HepG2 (cell line): Measurements from ENCODE around the gene RABGAP1L. TPM values are rescaled to one million over a fixed set of nuclear protein-coding genes. Genes with fewer than 3 reads are reported as not detected.

Experiments
- ATF7 ChIP-seq, 2 experiments: fragments of 450-650 bp in 1 of 2; sonication (generic) in 1 of 2; formaldehyde crosslinking in 1 of 2; IDR thresholded peaks; 2 replicates each; pipeline versions ENCODE4 v1.4.0 to v1.6.1; 2016 to 2020; ENCODE audit warnings: antibody characterized with exemption in 1 of 2, mild to moderate bottlenecking in 1 of 2, missing genetic modification reagents in 1 of 2
- CEBPZ ChIP-seq: IDR thresholded peaks from 2 replicates; pipeline ENCODE4 v1.6.1; 2012; ENCODE audit warnings: low read length, improper control_type of control experiment
- FOXC1 ChIP-seq: sonication (generic); formaldehyde crosslinking; IDR thresholded peaks from 2 replicates; pipeline ENCODE4 v1.8.0; 2022; ENCODE audit warnings: mild to moderate bottlenecking, missing genetic modification reagents, borderline replicate concordance
- FOXO1 ChIP-seq: sonication (generic); formaldehyde crosslinking; IDR thresholded peaks from 2 replicates; pipeline ENCODE4 v1.4.0; 2020; ENCODE audit warnings: missing genetic modification reagents
- GPBP1L1 ChIP-seq: sonication (generic); formaldehyde crosslinking; IDR thresholded peaks from 2 replicates; pipeline ENCODE4 v1.5.0; 2020; ENCODE audit warnings: mild to moderate bottlenecking, missing genetic modification reagents
- LRRFIP1 ChIP-seq: sonication (generic); formaldehyde crosslinking; conservative IDR thresholded peaks from 2 replicates; pipeline ENCODE4 v1.4.0; 2020; ENCODE audit warnings: missing genetic modification reagents
- MATR3 ChIP-seq: sonication (generic); formaldehyde crosslinking; IDR thresholded peaks from 2 replicates; pipeline ENCODE4 v1.4.0; 2020; ENCODE audit warnings: missing genetic modification reagents
- MIXL1 ChIP-seq: IDR thresholded peaks from 2 replicates; pipeline ENCODE4 v1.6.1; 2016
- MXD4 ChIP-seq: IDR thresholded peaks from 2 replicates; pipeline ENCODE4 v1.6.1; 2016; ENCODE audit warnings: mild to moderate bottlenecking, missing biosample characterization, missing genetic modification reagents
- SPEN ChIP-seq: sonication (generic); formaldehyde crosslinking; IDR thresholded peaks from 2 replicates; pipeline ENCODE4 v1.5.1; 2020; ENCODE audit warnings: low read depth, mild to moderate bottlenecking, missing genetic modification reagents
- TOPORS ChIP-seq: sonication (generic); formaldehyde crosslinking; IDR thresholded peaks from 2 replicates; pipeline ENCODE4 v1.8.0; 2023; ENCODE audit warnings: mild to moderate bottlenecking, missing genetic modification reagents
- TP53 ChIP-seq: sonication (generic); formaldehyde crosslinking; conservative IDR thresholded peaks from 2 replicates; pipeline ENCODE4 v1.4.0; 2020; ENCODE audit warnings: missing genetic modification reagents
- ZFP41 ChIP-seq: sonication (generic); formaldehyde crosslinking; IDR thresholded peaks from 2 replicates; pipeline ENCODE4 v1.4.0; 2020; ENCODE audit warnings: mild to moderate bottlenecking, missing genetic modification reagents, borderline replicate concordance
- ZNF430 ChIP-seq: sonication (generic); formaldehyde crosslinking; IDR thresholded peaks from 2 replicates; pipeline ENCODE4 v1.9.0; 2021; ENCODE audit warnings: mild to moderate bottlenecking, missing genetic modification reagents
- ZNF451 ChIP-seq: sonication (generic); formaldehyde crosslinking; IDR thresholded peaks from 2 replicates; pipeline ENCODE4 v1.5.0; 2020; ENCODE audit warnings: mild to moderate bottlenecking, missing genetic modification reagents
- ZNF597 ChIP-seq: sonication (generic); formaldehyde crosslinking; IDR thresholded peaks from 2 replicates; pipeline ENCODE4 v1.5.0; 2020; ENCODE audit warnings: missing genetic modification reagents
- ZNF747 ChIP-seq: sonication (generic); formaldehyde crosslinking; IDR thresholded peaks from 2 replicates; pipeline ENCODE4 v1.8.1; 2023; ENCODE audit warnings: missing genetic modification reagents, mild to moderate bottlenecking, borderline replicate concordance
- ZNF790 ChIP-seq: sonication (generic); formaldehyde crosslinking; IDR thresholded peaks from 2 replicates; pipeline ENCODE4 v1.8.0; 2022; ENCODE audit warnings: missing genetic modification reagents, mild to moderate bottlenecking, borderline replicate concordance
- ZSCAN20 ChIP-seq: sonication (generic); formaldehyde crosslinking; IDR thresholded peaks from 2 replicates; pipeline ENCODE4 v1.4.0; 2020; ENCODE audit warnings: missing genetic modification reagents, mild to moderate bottlenecking, borderline replicate concordance
- ZSCAN21 ChIP-seq: sonication (generic); formaldehyde crosslinking; IDR thresholded peaks from 2 replicates; pipeline ENCODE4 v1.8.0; 2022; ENCODE audit warnings: mild to moderate bottlenecking, missing genetic modification reagents, moderate library complexity, borderline replicate concordance
- ZSCAN31 ChIP-seq: sonication (generic); formaldehyde crosslinking; IDR thresholded peaks from 2 replicates; pipeline ENCODE4 v1.5.0; 2020; ENCODE audit warnings: low read depth, mild to moderate bottlenecking, missing genetic modification reagents
- polyA plus RNA-seq, 8 experiments: library from polyadenylated mRNA; depleted of rRNA in 3 of 8; stranded (reverse) in 7 of 8; unstranded in 1 of 8; fragments of >200 nt; fragmentation: Illumina TruSeq in 4 of 8; extraction: Trizol in 4 of 8; gene quantifications; 2 replicates each; pipeline versions ENCODE4 v1.2.1 to v1.2.3, GENCODE V29; 2011 to 2016; ENCODE audit warnings: low read depth in 4 of 8, missing spikeins in 1 of 8, mixed read lengths in 1 of 8; ENCODE audit not compliant: insufficient read depth in 1 of 8
- total RNA-seq, 5 experiments: library from RNA; depleted of rRNA; stranded (reverse); fragments of >200 nt; fragmentation: Illumina TruSeq; extraction: Trizol; gene quantifications; 2 replicates each; pipeline ENCODE4 v1.2.3, GENCODE V29; 2016; ENCODE audit warnings: low read depth in 1 of 5

The RABGAP1L gene
- total and polyA plus RNA-seq, 2 of the 13 experiments (the other 11 are each of a cell fraction or from before 2014, with no cell fraction given): 7.9 to 22.6 TPM

- TF ChIP-seq ATF7 (IDR thresholded peaks at IDR 0.05): no peak
- TF ChIP-seq ATF7 (CRISPR knock-in tag; IDR thresholded peaks at IDR 0.05): no peak
- TF ChIP-seq ZSCAN31: no peak
- peak; percentile 60; the same call in 1 of the 2 replicates for TF ChIP-seq MIXL1 (CRISPR knock-in tag)
- TF ChIP-seq ZFP41 (CRISPR knock-in tag): no peak
- no peak for TF ChIP-seq ZNF597 (CRISPR knock-in tag)
- TF ChIP-seq CEBPZ: no peak
- no peak for TF ChIP-seq TOPORS
- peak; percentile 56; the same call in 1 of the 2 replicates for TF ChIP-seq ZNF430 (CRISPR knock-in tag)
- TF ChIP-seq MXD4 (CRISPR knock-in tag): no peak
- TF ChIP-seq LRRFIP1 (CRISPR knock-in tag): no peak
- TF ChIP-seq TP53 (CRISPR knock-in tag): 0 out of 2 replicates have a peak, but pooled peaks have one; percentile 16
- no peak for TF ChIP-seq FOXC1 (CRISPR knock-in tag)
- no peak for TF ChIP-seq FOXO1 (CRISPR knock-in tag)
- TF ChIP-seq ZSCAN20: peak; percentile 54; the same call in 1 of the 2 replicates
- TF ChIP-seq GPBP1L1 (CRISPR knock-in tag): no peak
- 0 out of 2 replicates have a peak, but pooled peaks have one; percentile 55 for TF ChIP-seq ZNF790
- no peak for TF ChIP-seq SPEN
- no peak for TF ChIP-seq MATR3
- no peak for TF ChIP-seq ZNF451
- no peak for TF ChIP-seq ZSCAN21
- no peak for TF ChIP-seq ZNF747 (CRISPR knock-in tag)
These were observed 839.4 kb downstream of the RABGAP1L start (continued) for GRCh38 chr1:174998569-174999215.
